DND-41 (cell line): ENCODE measurements around the gene CSNK2A2.

Experiments
- CTCF ChIP-seq: IDR thresholded peaks from 2 replicates; pipeline ENCODE4 v1.5.1; 2012; ENCODE audit warnings: borderline replicate concordance, low read length, moderate library complexity, mild to moderate bottlenecking; ENCODE audit not compliant: poor library complexity, severe bottlenecking; ENCODE audit errors: extremely low read depth
- EZH2 ChIP-seq: IDR thresholded peaks from 3 replicates; pipeline ENCODE4 v1.6.1; 2012; ENCODE audit warnings: borderline replicate concordance, low read depth, mild to moderate bottlenecking, moderate library complexity, low read length, inconsistent platforms; ENCODE audit not compliant: severe bottlenecking

- TF ChIP-seq CTCF (no peak), EZH2 (no peak)
Measured at GRCh38 chr16:58170223-58170622, 27.7 kb downstream of the CSNK2A2 start.
